B cell (primary cell): ENCODE results near the gene HPS4. TPM values are rescaled to one million over a fixed set of nuclear protein-coding genes. Genes with fewer than 3 reads are reported as not detected.

ENCODE experiments used
- ATAC-seq: fragments of 200-7000 bp; cut with Tn5 transposase; one replicate; pipeline ENCODE4 v1.10.0; 2021; ENCODE audit warnings: low read depth, mild to moderate bottlenecking, moderate number of reproducible peaks, moderate library complexity
- CTCF ChIA-PET: fragments of 350-600 bp; sonication (Branson Sonifier 250); formaldehyde crosslinking; loops from one replicate; lab custom pipeline; 2021; ENCODE audit warnings: antibody characterized with exemption, inconsistent platforms; lab: Charles Lee
- POLR2A ChIA-PET: fragments of 350-600 bp; sonication (Branson Sonifier 250); formaldehyde crosslinking; loops from one replicate; lab custom pipeline; 2021; ENCODE audit warnings: antibody characterized with exemption; lab: Charles Lee
- DNase-seq: peaks from one replicate; pipeline ENCODE4 v3.0.0; 2013
- H2AFZ ChIP-seq: 2 replicates; pipeline ENCODE4 v1.6.1; 2012; ENCODE audit warnings: mild to moderate bottlenecking, low read depth, low read length; ENCODE audit not compliant: insufficient read depth, poor library complexity, severe bottlenecking
- H3K27ac ChIP-seq, 2 donors: 1 replicate in 1 of 2; 2 replicates in 1 of 2; pipeline ENCODE4 v1.5.1; 2012 to 2013; ENCODE audit warnings: low read length in 2 of 2, mild to moderate bottlenecking in 2 of 2, moderate library complexity in 1 of 2
- H3K27me3 ChIP-seq, 4 experiments: fragments of 200-600 bp in 1 of 4; sonication (generic) in 1 of 4; replicated peaks in 1 of 4; 1 replicate in 2 of 4; 2 replicates in 2 of 4; pipeline versions ENCODE4 v1.6.1 to v1.7.0; 2013 to 2016; ENCODE audit warnings: low read length in 3 of 4, mild to moderate bottlenecking in 2 of 4, mixed read lengths in 1 of 4, moderate library complexity in 1 of 4; ENCODE audit not compliant: insufficient read depth in 4 of 4, control insufficient read depth in 3 of 4; ENCODE audit errors: control extremely low read depth in 1 of 4
- H3K36me3 ChIP-seq, 2 experiments: replicated peaks in 1 of 2; 1 replicate in 1 of 2; 2 replicates in 1 of 2; pipeline versions ENCODE4 v1.6.1 to v1.7.1; 2013; ENCODE audit warnings: low read length in 1 of 2; ENCODE audit not compliant: insufficient read depth in 2 of 2, control insufficient read depth in 1 of 2; ENCODE audit errors: control extremely low read depth in 1 of 2, extremely low read depth in 1 of 2
- H3K4me1 ChIP-seq, 2 donors: fragments of 200-600 bp in 1 of 2; sonication (generic) in 1 of 2; 1 replicate in 1 of 2; 2 replicates in 1 of 2; pipeline versions ENCODE4 v1.5.1 to v1.6.1; 2013 to 2017; ENCODE audit warnings: low read length in 2 of 2; ENCODE audit not compliant: control insufficient read depth in 2 of 2, insufficient read depth in 2 of 2
- H3K4me2 ChIP-seq: replicated peaks from 2 replicates; pipeline ENCODE3; 2012; ENCODE audit warnings: mild to moderate bottlenecking, low read depth, low read length; ENCODE audit not compliant: poor library complexity, severe bottlenecking
- H3K4me3 ChIP-seq, 5 experiments: fragments of 200-600 bp in 1 of 5; sonication (generic) in 1 of 5; 1 replicate in 3 of 5; 2 replicates in 2 of 5; pipeline versions ENCODE4 v1.5.1 to v1.7.0; 2011 to 2016; ENCODE audit warnings: low read length in 4 of 5, mild to moderate bottlenecking in 4 of 5, low read depth in 2 of 5, control low read depth in 1 of 5, moderate library complexity in 1 of 5; ENCODE audit not compliant: insufficient read depth in 1 of 5; ENCODE audit errors: control extremely low read depth in 1 of 5, extremely low read depth in 1 of 5
- H3K79me2 ChIP-seq: fragments of 200-600 bp; sonication (generic); one replicate; pipeline ENCODE4 v1.6.0; 2016; ENCODE audit warnings: low read length; ENCODE audit not compliant: control insufficient read depth, insufficient read depth
- H3K9ac ChIP-seq: fragments of 200-600 bp; sonication (generic); 2 replicates; pipeline ENCODE4 v1.6.1; 2017; ENCODE audit warnings: mild to moderate bottlenecking, low read length, moderate library complexity
- H3K9me3 ChIP-seq, 3 donors: one replicate each; pipeline versions ENCODE4 v1.6.1 to v1.7.1; 2013; ENCODE audit warnings: low read length in 2 of 3; ENCODE audit not compliant: control insufficient read depth in 2 of 3, insufficient read depth in 1 of 3; ENCODE audit errors: control extremely low read depth in 1 of 3
- H4K20me1 ChIP-seq: 2 replicates; pipeline ENCODE4 v1.6.0; 2012; ENCODE audit warnings: mild to moderate bottlenecking, low read length; ENCODE audit not compliant: insufficient read depth, control insufficient read depth, poor library complexity, severe bottlenecking
- H3K27ac Mint-ChIP-seq: one replicate; pipeline ENCODE4 v1.8.0; 2021; ENCODE audit warnings: mixed read lengths
- H3K27me3 Mint-ChIP-seq: one replicate; pipeline ENCODE4 v1.8.0; 2021; ENCODE audit warnings: mixed read lengths
- H3K4me1 Mint-ChIP-seq: one replicate; pipeline ENCODE4 v1.8.0; 2021; ENCODE audit warnings: mixed read lengths
- H3K4me3 Mint-ChIP-seq: one replicate; pipeline ENCODE4 v1.8.0; 2021; ENCODE audit warnings: mixed read lengths
- H3K9me3 Mint-ChIP-seq: one replicate; pipeline ENCODE4 v1.8.0; 2022; ENCODE audit warnings: mixed read lengths; ENCODE audit not compliant: insufficient read depth
- EZH2 ChIP-seq: IDR thresholded peaks from 2 replicates; pipeline ENCODE4 v1.6.1; 2012; ENCODE audit warnings: borderline replicate concordance, low read depth, mild to moderate bottlenecking, moderate library complexity, low read length; ENCODE audit not compliant: insufficient read depth, poor library complexity, severe bottlenecking
- WGBS: methylation state at CpG from one replicate; pipeline ENCODE4 v1.1.5; 2013; ENCODE audit warnings: missing lambda C conversion rate; ENCODE audit not compliant: insufficient coverage; 5-methylcytosine and 5-hydroxymethylcytosine counted together
- intact Hi-C: fragments of 100-400 bp; cut with micrococcal nuclease; formaldehyde crosslinking; loops from one replicate; pipeline ENCODE4 v1.10.0; 2022
- polyA plus RNA-seq: library from polyadenylated mRNA; depleted of rRNA; stranded (reverse); fragments of >200 nt; gene quantifications from 2 replicates; pipeline ENCODE4 v1.2.3, GENCODE V29; 2012
- total RNA-seq, 2 donors: library from RNA; stranded (reverse); fragments of 120-200 nt in 1 of 2; gene quantifications; 1 replicate in 1 of 2; 2 replicates in 1 of 2; pipeline versions ENCODE4 v1.2.3 to v1.2.4, GENCODE V29; 2013 to 2022
- TF ChIP-seq, protein P1 (sequence below): fragments of 200-600 bp; IDR thresholded peaks from one replicate; pipeline ENCODE4 v1.8.0; 2022; ENCODE audit warnings: antibody characterized with exemption, mild to moderate bottlenecking

HPS4 gene
- total and polyA plus RNA-seq, 2 donors (not counting 1 experiment from before 2014, with no cell fraction given) = 34.8 to 61.8 TPM

GRCh38 chr22:26457661-26458272 lies 25.8 kb downstream of the HPS4 start:
- ATAC-seq (no peak), DNase-seq (no peak)
- peaks cover 22% of the 10 kb centered on the region for H3K79me2 ChIP-seq
- H3K9me3 Mint-ChIP-seq = no peaks in the 10 kb centered on the region
- TF ChIP-seq EZH2 = no peak
- TF ChIP-seq, protein P1, sequence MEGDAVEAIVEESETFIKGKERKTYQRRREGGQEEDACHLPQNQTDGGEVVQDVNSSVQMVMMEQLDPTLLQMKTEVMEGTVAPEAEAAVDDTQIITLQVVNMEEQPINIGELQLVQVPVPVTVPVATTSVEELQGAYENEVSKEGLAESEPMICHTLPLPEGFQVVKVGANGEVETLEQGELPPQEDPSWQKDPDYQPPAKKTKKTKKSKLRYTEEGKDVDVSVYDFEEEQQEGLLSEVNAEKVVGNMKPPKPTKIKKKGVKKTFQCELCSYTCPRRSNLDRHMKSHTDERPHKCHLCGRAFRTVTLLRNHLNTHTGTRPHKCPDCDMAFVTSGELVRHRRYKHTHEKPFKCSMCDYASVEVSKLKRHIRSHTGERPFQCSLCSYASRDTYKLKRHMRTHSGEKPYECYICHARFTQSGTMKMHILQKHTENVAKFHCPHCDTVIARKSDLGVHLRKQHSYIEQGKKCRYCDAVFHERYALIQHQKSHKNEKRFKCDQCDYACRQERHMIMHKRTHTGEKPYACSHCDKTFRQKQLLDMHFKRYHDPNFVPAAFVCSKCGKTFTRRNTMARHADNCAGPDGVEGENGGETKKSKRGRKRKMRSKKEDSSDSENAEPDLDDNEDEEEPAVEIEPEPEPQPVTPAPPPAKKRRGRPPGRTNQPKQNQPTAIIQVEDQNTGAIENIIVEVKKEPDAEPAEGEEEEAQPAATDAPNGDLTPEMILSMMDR = no peak
- WGBS = 96% methylated on average over 26 of the region's 26 CpGs
- H3K9me3 ChIP-seq = no peaks in the 10 kb centered on the region
- H3K27ac Mint-ChIP-seq = no peak overlapping the region
- no peaks in the 10 kb centered on the region for H3K27me3 Mint-ChIP-seq
- H3K27ac ChIP-seq = no peak overlapping the region
- no peak overlapping the region for H2AFZ ChIP-seq
- CTCF ChIA-PET = interaction anchor here (0.6 to 1.3 kb wide), 3 partner anchors 21 to 96 kb away, joined by 3 to 5 read pairs (median 4); no protein-coding TSS in a partner anchor
- H3K4me2 ChIP-seq = no peak overlapping the region
- no peak overlapping the region for H3K4me3 Mint-ChIP-seq
- peaks cover 4 to 60% of the 10 kb centered on the region in 2 experiments for H3K36me3 ChIP-seq
- no peaks in the 10 kb centered on the region for H3K4me1 ChIP-seq
- H3K27me3 ChIP-seq = no peaks in the 10 kb centered on the region
- no peak overlapping the region for H3K9ac ChIP-seq
- H3K4me1 Mint-ChIP-seq = no peaks in the 10 kb centered on the region
- peaks cover 16% of the 10 kb centered on the region for H4K20me1 ChIP-seq
- intact Hi-C loops = no loop called here
- no peak overlapping the region for H3K4me3 ChIP-seq
- POLR2A ChIA-PET = no interaction called here

GRCh38 chr22:26453812-26454500 lies 29.6 kb downstream of the HPS4 start:
- Histone ChIP-seq H3K9ac (no peak overlapping the region), H3K9me3 (no peaks in the 10 kb centered on the region), H3K79me2 (peaks cover 7% of the 10 kb centered on the region), H3K27ac (no peak overlapping the region), H3K4me2 (no peak overlapping the region), H3K27me3 (no peaks in the 10 kb centered on the region), H3K4me3 (no peak overlapping the region), H4K20me1 (no peaks in the 10 kb centered on the region), H3K36me3 (peaks cover 6 to 56% of the 10 kb centered on the region in 2 experiments), H3K4me1 (no peaks in the 10 kb centered on the region), H2AFZ (no peak overlapping the region)
- no peaks in the 10 kb centered on the region for H3K4me1 Mint-ChIP-seq
- intact Hi-C loops = no loop called here
- 93% methylated on average over 3 of the region's 5 CpGs for WGBS
- H3K4me3 Mint-ChIP-seq = no peak overlapping the region
- TF ChIP-seq, protein P1 = no peak
- TF ChIP-seq EZH2 = no peak
- ChIA-PET CTCF (interaction anchor here (1.1 to 1.7 kb wide), 2 partner anchors 9 to 88 kb away, joined by 4 read pairs; no protein-coding TSS in a partner anchor), POLR2A (no interaction called here)
- H3K9me3 Mint-ChIP-seq = no peaks in the 10 kb centered on the region
- H3K27ac Mint-ChIP-seq = no peak overlapping the region
- H3K27me3 Mint-ChIP-seq = no peaks in the 10 kb centered on the region
- ATAC-seq (no peak), DNase-seq (no peak)
